A549 (cell line): ENCODE measurements around the gene STXBP6. TPM values are rescaled to one million over a fixed set of nuclear protein-coding genes. Genes with fewer than 3 reads are reported as not detected.

ENCODE experiments used
- ATAC-seq, 2 experiments: fragments of 200-7000 bp in 1 of 2; fragments of >200 bp in 1 of 2; cut with Nextera tagmentation in 1 of 2; cut with Tn5 transposase in 1 of 2; 3 replicates each; pipeline versions ENCODE4 v1.8.0 to v1.9.1; 2018 to 2020; ENCODE audit warnings: mild to moderate bottlenecking in 1 of 2, moderate library complexity in 1 of 2
- CTCF ChIA-PET: fragments of 300-600 bp; sonication (Branson Sonifier 250); formaldehyde crosslinking; extraction: SDS; loops from one replicate; lab custom pipeline; 2021; ENCODE audit warnings: antibody characterized with exemption, inconsistent platforms; lab: Yijun Ruan, JAX
- POLR2A ChIA-PET: fragments of 350-600 bp; formaldehyde crosslinking; extraction: SDS; loops from one replicate; lab custom pipeline; 2021; ENCODE audit warnings: antibody characterized with exemption, inconsistent platforms; lab: Yijun Ruan, JAX
- DNase-seq, 2 experiments: peaks; one replicate each; pipeline versions ENCODE4 v3.0.0 to v3.0.0-alpha.2; 2011 to 2016; ENCODE audit warnings: low read depth in 1 of 2, low spot score in 1 of 2
- FAIRE-seq: peaks from 2 replicates; lab custom pipeline; 2011; peaks lifted over from hg19 to GRCh38; lab: Jason Lieb, UNC
- H3K27ac ChIP-seq, 2 experiments: fragments of >200 bp; sonication (Bioruptor Twin); formaldehyde crosslinking; 3 replicates each; pipeline ENCODE4 v1.5.1; 2016 to 2017
- H3K4me1 ChIP-seq: fragments of >200 bp; sonication (Bioruptor Twin); formaldehyde crosslinking; 3 replicates; pipeline ENCODE4 v1.6.1; 2016
- H3K4me2 ChIP-seq: fragments of >200 bp; sonication (Bioruptor Twin); formaldehyde crosslinking; 3 replicates; pipeline ENCODE4 v1.6.1; 2016
- H3K4me3 ChIP-seq: fragments of >200 bp; sonication (Bioruptor Twin); formaldehyde crosslinking; 3 replicates; pipeline ENCODE4 v1.5.1; 2016
- H3K9me3 ChIP-seq: fragments of >200 bp; sonication (Bioruptor Twin); formaldehyde crosslinking; 3 replicates; pipeline ENCODE4 v1.6.1; 2016
- BHLHE40 ChIP-seq: IDR thresholded peaks from 2 replicates; pipeline ENCODE4 v1.6.1; 2012; ENCODE audit warnings: low read depth, low read length, inconsistent platforms
- CBX2 ChIP-seq: fragments of 200-600 bp; sonication (generic); IDR thresholded peaks from 2 replicates; pipeline ENCODE4 v1.6.1; 2016; ENCODE audit warnings: low read depth, mild to moderate bottlenecking, borderline replicate concordance
- CBX8 ChIP-seq: fragments of 200-600 bp; sonication (generic); IDR thresholded peaks from 2 replicates; pipeline ENCODE4 v1.6.1; 2016
- CHD2 ChIP-seq: fragments of 150-350 bp; IDR thresholded peaks from 2 replicates; pipeline ENCODE4 v1.6.1; 2014; ENCODE audit warnings: low read length; ENCODE audit not compliant: partially characterized antibody
- CHD4 ChIP-seq: fragments of 200-600 bp; sonication (generic); IDR thresholded peaks from 2 replicates; pipeline ENCODE4 v1.6.1; 2016; ENCODE audit warnings: antibody characterized with exemption, mild to moderate bottlenecking, borderline replicate concordance
- GATA3 ChIP-seq: IDR thresholded peaks from 2 replicates; pipeline ENCODE4 v1.6.1; 2012; ENCODE audit warnings: borderline replicate concordance
- HDAC2 ChIP-seq: fragments of 200-600 bp; sonication (generic); IDR thresholded peaks from 2 replicates; pipeline ENCODE4 v1.6.1; 2016
- HEYL ChIP-seq: fragments of 250-450 bp; sonication (Bioruptor Pico); IDR thresholded peaks from 2 replicates; pipeline ENCODE4 v1.8.0; 2021; ENCODE audit warnings: mild to moderate bottlenecking, moderate library complexity
- HOXA7 ChIP-seq: fragments of 250-450 bp; sonication (Bioruptor Pico); IDR thresholded peaks from 2 replicates; pipeline ENCODE4 v1.5.0; 2020; ENCODE audit warnings: mild to moderate bottlenecking, moderate library complexity
- HOXB13 ChIP-seq: fragments of 250-450 bp; sonication (Bioruptor Pico); IDR thresholded peaks from 2 replicates; pipeline ENCODE4 v1.5.0; 2020; ENCODE audit warnings: low read depth, mild to moderate bottlenecking, moderate library complexity
- KDM1A ChIP-seq: fragments of 200-600 bp; sonication (generic); IDR thresholded peaks from 2 replicates; pipeline ENCODE4 v1.6.1; 2016; ENCODE audit warnings: low read depth, mild to moderate bottlenecking
- KDM5A ChIP-seq: fragments of 200-600 bp; sonication (generic); IDR thresholded peaks from 2 replicates; pipeline ENCODE4 v1.6.1; 2016; ENCODE audit warnings: antibody characterized with exemption, mild to moderate bottlenecking
- MAFK ChIP-seq: fragments of 450-650 bp; IDR thresholded peaks from 2 replicates; pipeline ENCODE4 v1.6.1; 2014; ENCODE audit not compliant: partially characterized antibody
- NPAS2 ChIP-seq: fragments of 250-450 bp; sonication (Bioruptor Pico); IDR thresholded peaks from 2 replicates; pipeline ENCODE4 v1.8.0; 2022; ENCODE audit warnings: mild to moderate bottlenecking, moderate library complexity, borderline replicate concordance
- NR3C1 ChIP-seq: fragments of >200 bp; sonication (Bioruptor Twin); formaldehyde crosslinking; IDR thresholded peaks from 3 replicates; pipeline ENCODE4 v1.6.1; 2017
- RAD21 ChIP-seq, 2 experiments: fragments of >200 bp in 1 of 2; sonication (Bioruptor Twin) in 1 of 2; formaldehyde crosslinking in 1 of 2; IDR thresholded peaks in 1 of 2; conservative IDR thresholded peaks in 1 of 2; 2 replicates in 1 of 2; 3 replicates in 1 of 2; pipeline ENCODE4 v1.6.1; 2012 to 2018; ENCODE audit warnings: inconsistent platforms in 1 of 2
- RARB ChIP-seq: fragments of 250-450 bp; sonication (Bioruptor Pico); IDR thresholded peaks from 2 replicates; pipeline ENCODE4 v1.8.0; 2021; ENCODE audit warnings: mild to moderate bottlenecking, moderate library complexity
- RFX5 ChIP-seq: fragments of 450-650 bp; IDR thresholded peaks from 2 replicates; pipeline ENCODE4 v1.7.1; 2014; ENCODE audit warnings: antibody characterized with exemption, mild to moderate bottlenecking, moderate library complexity
- SMC3 ChIP-seq: fragments of >200 bp; sonication (Bioruptor Twin); formaldehyde crosslinking; IDR thresholded peaks from 3 replicates; pipeline ENCODE4 v1.6.1; 2018; ENCODE audit warnings: inconsistent platforms
- SREBF2 ChIP-seq: fragments of 450-650 bp; IDR thresholded peaks from 2 replicates; pipeline ENCODE4 v1.6.1; 2014; ENCODE audit warnings: mild to moderate bottlenecking, moderate library complexity
- TFCP2L1 ChIP-seq: fragments of 250-450 bp; sonication (Bioruptor Pico); IDR thresholded peaks from 2 replicates; pipeline ENCODE4 v1.5.0; 2021; ENCODE audit warnings: mild to moderate bottlenecking
- ZFP36 ChIP-seq: fragments of 450-650 bp; IDR thresholded peaks from 2 replicates; pipeline ENCODE4 v1.6.1; 2014; ENCODE audit warnings: borderline replicate concordance; ENCODE audit not compliant: partially characterized antibody
- ZNF302 ChIP-seq: fragments of 250-450 bp; sonication (Bioruptor Pico); IDR thresholded peaks from 2 replicates; pipeline ENCODE4 v1.9.0; 2021; ENCODE audit warnings: inconsistent platforms, mild to moderate bottlenecking, moderate library complexity
- WGBS: methylation state at CpG from one replicate; pipeline ENCODE4 v1.1.6; 2017; ENCODE audit errors: missing lambda C conversion rate; 5-methylcytosine and 5-hydroxymethylcytosine counted together
- polyA plus RNA-seq, 4 experiments: library from polyadenylated mRNA; depleted of rRNA in 3 of 4; stranded (reverse); fragments of >200 nt; fragmentation: RNase III in 1 of 4; extraction: RNeasy Plus Mini Kit Qiagen cat#74134 plus additional on column Dnase treatment in 1 of 4; gene quantifications; 2 replicates in 3 of 4; 3 replicates in 1 of 4; pipeline ENCODE4 v1.2.3, GENCODE V29; 2011 to 2017
- TF ChIP-seq, protein P1 (sequence below): IDR thresholded peaks from 2 replicates; pipeline ENCODE4 v1.6.1; 2012

Gene STXBP6
- polyA plus RNA-seq, 2 of the 4 experiments (the other 2 are of a cell fraction): 1.7 to 6.3 TPM

DNA sequence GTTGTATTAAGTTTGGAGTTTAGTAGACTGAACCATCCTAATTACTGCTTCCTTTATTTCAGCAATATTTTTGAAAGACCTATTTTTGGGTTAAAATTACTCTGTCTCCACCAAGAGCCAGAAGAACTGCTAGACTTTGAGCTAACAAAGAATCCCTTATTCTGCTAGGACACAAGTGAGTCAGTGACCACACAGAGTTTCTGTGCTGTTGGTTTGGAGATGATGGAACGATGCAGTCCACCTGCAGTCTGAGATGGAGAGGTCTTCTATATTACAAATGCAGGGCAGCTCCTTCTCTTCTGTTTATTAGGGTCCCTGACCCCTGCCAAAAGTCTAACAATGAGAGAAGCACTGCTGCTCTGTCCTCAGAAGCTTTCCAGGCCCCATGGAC is 6.7 kb upstream of the STXBP6 start:
- H3K27ac ChIP-seq: no peak overlapping the region
- CTCF ChIA-PET: interaction anchor here (1.1 to 1.6 kb wide), 3 partner anchors 76 to 250 kb away, joined by 3 to 7 read pairs (median 3); no protein-coding TSS in a partner anchor
- DNase-seq: no peak
- no peak overlapping the region for H3K4me2 ChIP-seq
- H3K4me1 ChIP-seq: no peaks in the 10 kb centered on the region
- ATAC-seq: no peak
- TF ChIP-seq GATA3 (no peak), HOXB13 (CRISPR knock-in tag) (no peak), HOXA7 (no peak), KDM1A (no peak), RAD21 (conservative IDR thresholded peaks at IDR 0.05 in 1 of 2, IDR thresholded peaks at IDR 0.05 in 1 of 2) (no peak), CHD2 (no peak), ZFP36 (no peak), RFX5 (no peak), CHD4 (no peak), RARB (CRISPR knock-in tag) (no peak), CBX2 (no peak), SREBF2 (no peak), TFCP2L1 (CRISPR knock-in tag) (no peak)
- TF ChIP-seq, protein P1, sequence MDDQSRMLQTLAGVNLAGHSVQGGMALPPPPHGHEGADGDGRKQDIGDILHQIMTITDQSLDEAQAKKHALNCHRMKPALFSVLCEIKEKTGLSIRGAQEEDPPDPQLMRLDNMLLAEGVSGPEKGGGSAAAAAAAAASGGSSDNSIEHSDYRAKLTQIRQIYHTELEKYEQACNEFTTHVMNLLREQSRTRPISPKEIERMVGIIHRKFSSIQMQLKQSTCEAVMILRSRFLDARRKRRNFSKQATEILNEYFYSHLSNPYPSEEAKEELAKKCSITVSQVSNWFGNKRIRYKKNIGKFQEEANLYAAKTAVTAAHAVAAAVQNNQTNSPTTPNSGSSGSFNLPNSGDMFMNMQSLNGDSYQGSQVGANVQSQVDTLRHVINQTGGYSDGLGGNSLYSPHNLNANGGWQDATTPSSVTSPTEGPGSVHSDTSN: no peak
- POLR2A ChIA-PET: no interaction called here
- FAIRE-seq: no peak
- H3K9me3 ChIP-seq: no peaks in the 10 kb centered on the region
- 13% methylated on average over 1 of the region's 1 CpG for WGBS
- H3K4me3 ChIP-seq: no peak overlapping the region

DNA sequence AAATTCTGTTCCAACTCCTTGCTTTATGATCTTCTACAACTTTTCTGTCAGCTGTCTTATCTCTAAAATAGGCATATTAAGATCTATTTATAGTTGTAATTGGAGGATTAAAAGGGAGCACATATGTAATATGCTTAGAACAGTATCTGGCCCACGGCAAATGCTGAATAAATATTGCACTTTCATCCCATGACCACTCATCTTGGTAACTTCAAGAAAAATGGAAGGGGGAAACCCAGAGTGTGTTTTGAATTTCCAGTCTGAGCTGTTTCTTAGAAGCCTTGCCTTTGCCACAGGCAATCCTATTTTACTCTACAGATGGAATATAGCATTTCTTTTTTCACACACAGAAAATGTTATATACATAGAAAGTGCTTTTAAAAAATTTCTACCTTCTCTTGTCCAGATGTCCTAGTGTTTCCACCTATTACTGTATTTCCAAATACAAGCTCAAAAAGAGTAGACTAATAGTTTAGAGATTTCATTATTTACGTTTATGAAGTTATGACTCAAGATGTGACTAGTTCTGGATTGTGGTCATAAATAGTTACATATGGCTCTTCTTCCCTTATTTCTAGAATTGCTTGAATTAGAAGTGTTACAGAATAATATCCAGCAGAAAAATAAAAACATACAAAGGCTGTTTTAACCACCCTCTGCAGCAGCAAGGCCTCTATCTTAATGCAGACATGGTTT is 6.2 kb upstream of the STXBP6 start:
- H3K4me3 ChIP-seq: no peak overlapping the region
- no peaks in the 10 kb centered on the region for H3K4me1 ChIP-seq
- ChIA-PET CTCF (interaction anchor here (1.2 to 1.6 kb wide), 2 partner anchors 77 to 246 kb away, joined by 3 to 7 read pairs; no protein-coding TSS in a partner anchor), POLR2A (no interaction called here)
- no peak overlapping the region for H3K4me2 ChIP-seq
- DNase-seq: no peak
- whole genome bisulfite sequencing: 21% methylated on average over 2 of the region's 2 CpGs
- H3K27ac ChIP-seq: no peak overlapping the region
- ATAC-seq: no peak
- H3K9me3 ChIP-seq: no peaks in the 10 kb centered on the region
- no peak for FAIRE-seq
- TF ChIP-seq RFX5: no peak
- TF ChIP-seq CBX8: no peak
- TF ChIP-seq MAFK: no peak
- TF ChIP-seq NPAS2: no peak
- TF ChIP-seq HDAC2: no peak
- no peak for TF ChIP-seq NR3C1
- no peak for TF ChIP-seq CBX2
- TF ChIP-seq ZNF302 (CRISPR knock-in tag): no peak
- TF ChIP-seq SMC3: no peak
- no peak for TF ChIP-seq HEYL (CRISPR knock-in tag)

DNA sequence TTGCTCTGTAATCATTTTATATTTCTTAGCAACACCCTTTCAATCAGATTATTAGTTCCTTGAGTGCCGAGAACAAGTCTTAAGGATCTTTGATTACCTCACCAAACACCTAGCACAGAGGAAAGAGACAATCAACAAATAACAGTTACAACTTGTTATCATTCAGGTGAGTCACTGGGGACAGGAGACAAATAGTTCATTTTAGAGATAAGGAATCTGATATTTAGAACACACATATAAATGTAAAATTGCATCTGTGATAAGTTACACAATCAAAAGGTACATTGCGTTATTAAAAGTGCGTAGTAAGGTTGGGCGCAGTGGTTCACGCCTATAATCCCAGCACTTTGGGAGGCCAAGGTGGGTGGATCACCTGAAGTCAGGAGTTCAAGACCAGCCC is 5.1 kb upstream of the STXBP6 start:
- ChIA-PET POLR2A (no interaction called here), CTCF (interaction anchor here (0.6 kb wide), 1 partner anchor 11 kb away, joined by 3 read pairs; no protein-coding TSS in a partner anchor)
- H3K4me2 ChIP-seq: no peak overlapping the region
- ATAC-seq: no peak
- no peaks in the 10 kb centered on the region for H3K9me3 ChIP-seq
- no peak for FAIRE-seq
- TF ChIP-seq HDAC2 (no peak), BHLHE40 (no peak), KDM5A (no peak)
- H3K4me3 ChIP-seq: no peak overlapping the region
- WGBS: 74% methylated on average over 5 of the region's 5 CpGs
- no peak overlapping the region for H3K27ac ChIP-seq
- no peak for DNase-seq
- H3K4me1 ChIP-seq: peaks cover 7% of the 10 kb centered on the region; the same call in 1 of the 3 replicates
